ENCODE measurements around the gene MTRR.

The MTRR gene

GRCh38 chr5:7876867-7877266 lies 7.9 kb downstream of the MTRR start:
- no peak overlapping the region for H3K27ac ChIP-seq (replicated peaks)
- DNase-seq (ENCODE audit: low read depth in 1 of 2, low spot score in 1 of 2) = no peak
- no peak for TF ChIP-seq REST (IDR thresholded peaks at IDR 0.05; ENCODE audit: insufficient replicate concordance, low read depth)
- no peak for TF ChIP-seq POLR2AphosphoS5 (IDR thresholded peaks at IDR 0.05; ENCODE audit: low read depth)
- TF ChIP-seq GABPA (IDR thresholded peaks at IDR 0.05; ENCODE audit: low read depth) = no peak
- TF ChIP-seq, protein P1, sequence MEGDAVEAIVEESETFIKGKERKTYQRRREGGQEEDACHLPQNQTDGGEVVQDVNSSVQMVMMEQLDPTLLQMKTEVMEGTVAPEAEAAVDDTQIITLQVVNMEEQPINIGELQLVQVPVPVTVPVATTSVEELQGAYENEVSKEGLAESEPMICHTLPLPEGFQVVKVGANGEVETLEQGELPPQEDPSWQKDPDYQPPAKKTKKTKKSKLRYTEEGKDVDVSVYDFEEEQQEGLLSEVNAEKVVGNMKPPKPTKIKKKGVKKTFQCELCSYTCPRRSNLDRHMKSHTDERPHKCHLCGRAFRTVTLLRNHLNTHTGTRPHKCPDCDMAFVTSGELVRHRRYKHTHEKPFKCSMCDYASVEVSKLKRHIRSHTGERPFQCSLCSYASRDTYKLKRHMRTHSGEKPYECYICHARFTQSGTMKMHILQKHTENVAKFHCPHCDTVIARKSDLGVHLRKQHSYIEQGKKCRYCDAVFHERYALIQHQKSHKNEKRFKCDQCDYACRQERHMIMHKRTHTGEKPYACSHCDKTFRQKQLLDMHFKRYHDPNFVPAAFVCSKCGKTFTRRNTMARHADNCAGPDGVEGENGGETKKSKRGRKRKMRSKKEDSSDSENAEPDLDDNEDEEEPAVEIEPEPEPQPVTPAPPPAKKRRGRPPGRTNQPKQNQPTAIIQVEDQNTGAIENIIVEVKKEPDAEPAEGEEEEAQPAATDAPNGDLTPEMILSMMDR (IDR thresholded peaks at IDR 0.05; ENCODE audit: insufficient read depth, low read length) = no peak
- TF ChIP-seq SPI1 (IDR thresholded peaks at IDR 0.05; ENCODE audit: borderline replicate concordance, low read depth) = no peak
- no peak overlapping the region for H3K4me3 ChIP-seq (replicated peaks; ENCODE audit: insufficient read depth, low read length)
- H3K27me3 ChIP-seq (ENCODE audit: insufficient read depth, poor library complexity, severe bottlenecking) = no peaks in the 10 kb centered on the region

GRCh38 chr5:7877851-7878250 lies 8.9 kb downstream of the MTRR start:
- H3K27ac ChIP-seq (replicated peaks) = no peak overlapping the region
- no peak for DNase-seq (ENCODE audit: low read depth in 1 of 2, low spot score in 1 of 2)
- H3K27me3 ChIP-seq (ENCODE audit: insufficient read depth, poor library complexity, severe bottlenecking) = no peaks in the 10 kb centered on the region
- TF ChIP-seq POLR2AphosphoS5 (IDR thresholded peaks at IDR 0.05; ENCODE audit: low read depth) = no peak
- no peak for TF ChIP-seq REST (IDR thresholded peaks at IDR 0.05; ENCODE audit: insufficient replicate concordance, low read depth)
- TF ChIP-seq, protein P1 (IDR thresholded peaks at IDR 0.05; ENCODE audit: insufficient read depth, low read length) = no peak
- TF ChIP-seq SPI1 (IDR thresholded peaks at IDR 0.05; ENCODE audit: borderline replicate concordance, low read depth) = no peak
- TF ChIP-seq GABPA (IDR thresholded peaks at IDR 0.05; ENCODE audit: low read depth) = no peak
- H3K4me3 ChIP-seq (replicated peaks; ENCODE audit: insufficient read depth, low read length) = no peak overlapping the region

DNA sequence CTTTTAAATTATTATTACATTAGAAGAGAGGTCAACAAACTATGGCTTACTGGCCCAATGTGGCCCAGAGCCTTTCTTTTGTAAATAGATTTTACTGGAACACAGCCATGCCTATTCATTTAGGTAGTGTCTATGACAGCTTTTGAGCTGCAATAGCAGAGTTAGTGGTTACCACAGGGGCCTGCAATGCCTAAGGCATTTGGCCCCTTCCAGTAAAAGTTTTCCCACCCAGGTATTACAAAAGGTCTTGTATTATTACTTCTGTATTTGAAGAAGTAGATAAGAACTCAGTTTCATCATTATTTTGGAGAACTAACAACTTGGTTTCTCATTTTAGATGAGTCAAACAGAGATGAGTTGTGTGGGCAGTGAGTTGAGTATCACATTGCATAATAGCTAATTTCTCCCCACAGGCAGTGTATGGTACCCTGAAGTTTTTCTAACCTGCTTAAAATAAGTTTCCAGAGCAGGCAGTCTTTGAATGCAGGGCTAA lies 9.5 kb downstream of the MTRR start:
- no peak overlapping the region for H3K4me3 ChIP-seq (replicated peaks; ENCODE audit: insufficient read depth, low read length)
- DNase-seq (ENCODE audit: low read depth in 1 of 2, low spot score in 1 of 2) = peak; percentile 58
- TF ChIP-seq POLR2AphosphoS5 (IDR thresholded peaks at IDR 0.05; ENCODE audit: low read depth) = no peak
- no peak for TF ChIP-seq SPI1 (IDR thresholded peaks at IDR 0.05; ENCODE audit: borderline replicate concordance, low read depth)
- TF ChIP-seq REST (IDR thresholded peaks at IDR 0.05; ENCODE audit: insufficient replicate concordance, low read depth) = no peak
- no peak for TF ChIP-seq GABPA (IDR thresholded peaks at IDR 0.05; ENCODE audit: low read depth)
- TF ChIP-seq, protein P1 (IDR thresholded peaks at IDR 0.05; ENCODE audit: insufficient read depth, low read length) = no peak
- H3K27ac ChIP-seq (replicated peaks) = 0 out of 2 replicates have a peak overlapping the region, but pooled peaks have one; percentile 5
- no peaks in the 10 kb centered on the region for H3K27me3 ChIP-seq (ENCODE audit: insufficient read depth, poor library complexity, severe bottlenecking)
